GM12878 (cell line): ENCODE results near the gene CLBA1. TPM values are rescaled to one million over a fixed set of nuclear protein-coding genes. Genes with fewer than 3 reads are reported as not detected.

Source experiments
- ATAC-seq: fragments of 200-7000 bp; cut with Tn5 transposase; 3 replicates; pipeline ENCODE4 v1.9.1; 2020; ENCODE audit warnings: mild to moderate bottlenecking, moderate library complexity
- BruUV-seq: library from RNA; stranded (reverse); fragments of 400-500 nt; replicated peaks from 2 replicates; lab custom pipeline; 2021; lab: Mats Ljungman, UMichigan
- CTCF ChIA-PET: fragments of 300-600 bp; sonication (Branson Sonifier 250); formaldehyde crosslinking; extraction: SDS; loops from one replicate; lab custom pipeline; 2021; ENCODE audit warnings: inconsistent platforms; lab: Yijun Ruan, JAX
- POLR2A ChIA-PET: fragments of 350-600 bp; formaldehyde crosslinking; extraction: SDS; loops from one replicate; lab custom pipeline; 2021; ENCODE audit warnings: inconsistent platforms; lab: Charles Lee
- RAD21 ChIA-PET: fragments of 300-600 bp; sonication (Branson Sonifier 250); formaldehyde crosslinking; loops from one replicate; lab custom pipeline; 2023; ENCODE audit warnings: antibody characterized with exemption; ENCODE audit not compliant: unreplicated experiment; lab: Charles Lee
- SMC1A ChIA-PET: fragments of 300-600 bp; sonication (Branson Sonifier 250); formaldehyde crosslinking; loops from one replicate; lab custom pipeline; 2023; ENCODE audit not compliant: unreplicated experiment, uncharacterized antibody; lab: Charles Lee
- DNase-seq: peaks from one replicate; pipeline ENCODE4 v3.0.0-alpha.2; 2011; ENCODE audit warnings: low read depth, low spot score
- FAIRE-seq: peaks from 3 replicates; lab custom pipeline; 2011; peaks lifted over from hg19 to GRCh38; lab: Jason Lieb, UNC
- H2AFZ ChIP-seq: 2 replicates; pipeline ENCODE4 v1.6.0; 2011; ENCODE audit warnings: low read depth, low read length, control low read depth; ENCODE audit not compliant: control insufficient read depth
- H3K27ac ChIP-seq: 2 replicates; pipeline ENCODE4 v1.5.1; 2011; ENCODE audit warnings: control low read depth; ENCODE audit not compliant: control insufficient read depth, insufficient read depth
- H3K27me3 ChIP-seq, 2 experiments: replicated peaks in 1 of 2; 2 replicates each; pipeline versions ENCODE4 v1.6.0 to v1.6.1; 2011; ENCODE audit warnings: low read length in 1 of 2; ENCODE audit not compliant: control insufficient read depth in 2 of 2, insufficient read depth in 2 of 2
- H3K36me3 ChIP-seq, 2 experiments: 2 replicates each; pipeline ENCODE4 v1.5.1; 2011; ENCODE audit warnings: low read length in 1 of 2; ENCODE audit not compliant: control insufficient read depth in 2 of 2, insufficient read depth in 2 of 2
- H3K4me1 ChIP-seq: 2 replicates; pipeline ENCODE4 v1.6.1; 2011; ENCODE audit warnings: mild to moderate bottlenecking, low read length, moderate library complexity, mixed read lengths; ENCODE audit not compliant: control insufficient read depth, insufficient read depth
- H3K4me2 ChIP-seq: 2 replicates; pipeline ENCODE4 v1.6.0; 2011; ENCODE audit warnings: control low read depth; ENCODE audit not compliant: control insufficient read depth, insufficient read depth
- H3K4me3 ChIP-seq: fragments of 200-600 bp; sonication (generic); 2 replicates; pipeline ENCODE4 v1.5.1; 2016
- H3K79me2 ChIP-seq: 2 replicates; pipeline ENCODE4 v1.6.0; 2011; ENCODE audit warnings: low read length; ENCODE audit not compliant: control insufficient read depth, insufficient read depth
- H3K9ac ChIP-seq: 2 replicates; pipeline ENCODE4 v1.8.0; 2011; ENCODE audit warnings: low read length, control low read depth, mixed read lengths; ENCODE audit not compliant: control insufficient read depth, insufficient read depth
- H3K9me3 ChIP-seq: replicated peaks from 3 replicates; pipeline ENCODE4 v1.5.1; 2011; ENCODE audit warnings: mild to moderate bottlenecking, low read length; ENCODE audit not compliant: control insufficient read depth, insufficient read depth
- H4K20me1 ChIP-seq: 2 replicates; pipeline ENCODE4 v1.6.0; 2011; ENCODE audit not compliant: control insufficient read depth, insufficient read depth
- CUX1 ChIP-seq: IDR thresholded peaks from 2 replicates; pipeline ENCODE4 v1.6.1; 2012; ENCODE audit warnings: improper control_type of control experiment, low read depth, low read length; ENCODE audit not compliant: insufficient replicate concordance
- MEF2B ChIP-seq: fragments of 450-650 bp; IDR thresholded peaks from 2 replicates; pipeline ENCODE4 v1.6.1; 2018; ENCODE audit warnings: mild to moderate bottlenecking, moderate library complexity; ENCODE audit not compliant: partially characterized antibody, poor library complexity, severe bottlenecking
- POLR2A ChIP-seq: IDR thresholded peaks from 2 replicates; pipeline ENCODE4 v1.6.1; 2011; ENCODE audit warnings: low read depth, mild to moderate bottlenecking, low read length
- POLR2AphosphoS2 ChIP-seq: IDR thresholded peaks from 2 replicates; pipeline ENCODE4 v1.6.1; 2011; ENCODE audit warnings: low read depth, mild to moderate bottlenecking, low read length, improper control_type of control experiment, moderate library complexity
- RFX5 ChIP-seq: IDR thresholded peaks from 2 replicates; pipeline ENCODE4 v1.6.1; 2011; ENCODE audit warnings: low read depth, low read length, improper control_type of control experiment
- SUPT20H ChIP-seq: IDR thresholded peaks from 2 replicates; pipeline ENCODE4 v1.6.1; 2011; ENCODE audit warnings: low read depth, mild to moderate bottlenecking, low read length, moderate library complexity, borderline replicate concordance; ENCODE audit not compliant: control insufficient read depth
- WGBS: methylation state at CpG from one replicate; pipeline ENCODE4 v1.1.6; 2016; ENCODE audit warnings: low lambda C conversion rate; ENCODE audit not compliant: insufficient replicate concordance, insufficient coverage; ENCODE audit errors: missing lambda C conversion rate; 5-methylcytosine and 5-hydroxymethylcytosine counted together
- in situ Hi-C: fragments of 300-500 bp; cut with MboI; formaldehyde crosslinking; loops from 9 replicates; pipeline ENCODE4 v1.14.3; 2018; ENCODE audit warnings: mixed read lengths
- intact Hi-C: fragments of 100-400 bp; cut with micrococcal nuclease; formaldehyde crosslinking; loops from one replicate; pipeline ENCODE4 v1.14.2; 2022; ENCODE audit not compliant: unreplicated experiment
- polyA plus RNA-seq, 11 experiments: library from polyadenylated mRNA; depleted of rRNA in 4 of 11; unstranded in 6 of 11; stranded (reverse) in 5 of 11; fragments of >200 nt; fragmentation: Nextera tagmentation in 4 of 11; fragmentation: Illumina TruSeq in 1 of 11; extraction: Ambion mirVana in 4 of 11; extraction: Trizol in 1 of 11; gene quantifications; 1 replicate in 1 of 11; 2 replicates in 10 of 11; pipeline versions ENCODE4 v1.2.1 to v1.2.3, GENCODE V29; 2011 to 2016; ENCODE audit warnings: inconsistent platforms in 2 of 11, missing spikeins in 2 of 11, low read depth in 1 of 11
- total RNA-seq, 4 experiments: library from RNA; depleted of rRNA in 3 of 4; stranded (reverse); fragments of >200 nt in 3 of 4; fragmentation: Illumina TruSeq in 1 of 4; extraction: Trizol in 1 of 4; gene quantifications; 2 replicates each; pipeline versions ENCODE4 v1.2.1 to v1.2.3, GENCODE V29; 2013 to 2021

Gene CLBA1
- total and polyA plus RNA-seq, 10 of the 15 experiments (the other 5 are each of a cell fraction or from before 2014, with no cell fraction given): 0.07 to 1.1 (median 0.62) TPM; not detected in 1

- Histone ChIP-seq H3K4me2 (no peak overlapping the region), H4K20me1 (no peaks in the 10 kb centered on the region; the same call in 1 of the 2 replicates), H3K4me3 (no peak overlapping the region), H3K9me3 (no peaks in the 10 kb centered on the region), H3K27ac (no peak overlapping the region), H3K36me3 (peaks cover 24 to 36% of the 10 kb centered on the region in 2 experiments), H3K27me3 (no peaks in the 10 kb centered on the region), H3K79me2 (peaks cover 18% of the 10 kb centered on the region), H2AFZ (no peak overlapping the region), H3K4me1 (no peaks in the 10 kb centered on the region), H3K9ac (no peak overlapping the region)
- intact Hi-C loops: no loop called here
- SMC1A ChIA-PET: interaction anchor here (0.9 kb wide), 1 partner anchor 12 kb away, joined by 3 read pairs; no protein-coding TSS in a partner anchor
- peak; percentile 33; the same call in 1 of the 2 replicates for TF ChIP-seq POLR2AphosphoS2
- no peak for TF ChIP-seq RFX5
- no peak for TF ChIP-seq SUPT20H
- TF ChIP-seq MEF2B: no peak
- TF ChIP-seq CUX1: no peak
- TF ChIP-seq POLR2A: peak; percentile 76
- POLR2A ChIA-PET: interaction anchor here (0.5 kb wide), 2 partner anchors 12 to 56 kb away, joined by 3 to 5 read pairs; no protein-coding TSS in a partner anchor
- in situ Hi-C loops: no loop called here
- RAD21 ChIA-PET: no interaction called here
- WGBS: 87% methylated on average over 20 of the region's 21 CpGs
- peak; percentile 27 for ATAC-seq
- CTCF ChIA-PET: interaction anchor here (1.0 to 1.5 kb wide), 2 partner anchors 12 to 16 kb away, joined by 3 to 5 read pairs; no protein-coding TSS in a partner anchor
- DNase-seq: no peak
- no peak for FAIRE-seq
- no TSS peak for BruUV-seq
Observed at GRCh38 chr14:105005929-105006830, 20.6 kb downstream of the CLBA1 start.
